Thymus (tissue), 14 donors: Measurements from ENCODE around the gene DCUN1D2. TPM values are rescaled to one million over a fixed set of nuclear protein-coding genes. Genes with fewer than 3 reads are reported as not detected.
A peak's percentile ranks its signal among the peaks of the same experiment; 100 is the strongest.

Experiments used
- DNase-seq, 9 donors: peaks; one replicate each; pipeline ENCODE4 v3.0.0-alpha.2; 2013; ENCODE audit warnings: low spot score in 9 of 9, low read depth in 6 of 9, missing footprints in 1 of 9
- H3K27ac ChIP-seq, 2 donors: one replicate each; pipeline ENCODE4 v1.5.1; 2013; ENCODE audit warnings: control low read depth in 1 of 2, low read depth in 1 of 2, low read length in 1 of 2, mild to moderate bottlenecking in 1 of 2, moderate library complexity in 1 of 2
- H3K27me3 ChIP-seq, 2 donors: one replicate each; pipeline ENCODE4 v1.5.1; 2013; ENCODE audit warnings: low read length in 1 of 2; ENCODE audit not compliant: control insufficient read depth in 2 of 2, insufficient read depth in 1 of 2
- H3K36me3 ChIP-seq, 2 donors: one replicate each; pipeline ENCODE4 v1.5.1; 2013; ENCODE audit warnings: low read length in 1 of 2, mild to moderate bottlenecking in 1 of 2, moderate library complexity in 1 of 2; ENCODE audit not compliant: control insufficient read depth in 2 of 2, insufficient read depth in 2 of 2
- H3K4me1 ChIP-seq, 2 donors: one replicate each; pipeline ENCODE4 v1.5.1; 2013; ENCODE audit warnings: low read length in 2 of 2; ENCODE audit not compliant: control insufficient read depth in 2 of 2, insufficient read depth in 2 of 2
- H3K4me3 ChIP-seq, 2 donors: one replicate each; pipeline ENCODE4 v1.5.1; 2013; ENCODE audit warnings: low read length in 2 of 2, control low read depth in 1 of 2, mild to moderate bottlenecking in 1 of 2
- H3K9me3 ChIP-seq, 2 donors: one replicate each; pipeline ENCODE4 v1.5.1; 2013; ENCODE audit warnings: low read length in 1 of 2, mild to moderate bottlenecking in 1 of 2; ENCODE audit not compliant: control insufficient read depth in 2 of 2, insufficient read depth in 1 of 2
- WGBS: extraction: QIAGEN DNeasy Blood & Tissue Kit; methylation state at CpG from one replicate; pipeline ENCODE4 v1.1.7; 2013; 5-methylcytosine and 5-hydroxymethylcytosine counted together
- long read RNA-seq, 10 donors: transcript quantifications; one replicate each; lab custom pipeline, GENCODE V29; 2026
- polyA plus RNA-seq: library from polyadenylated mRNA; stranded (reverse); fragments of 200-250 nt; gene quantifications from one replicate; pipeline ENCODE4 v1.2.3, GENCODE V29; 2013
- total RNA-seq: library from RNA; stranded (reverse); fragments of 120-200 nt; gene quantifications from one replicate; pipeline ENCODE4 v1.2.4, GENCODE V29; 2013
- donor health status: healthy.

The DCUN1D2 gene
- total RNA-seq (9.8 TPM), polyA plus RNA-seq (22.5 TPM)
- long read RNA-seq, donor 1, partial matches to known transcripts, result 0 of 2 reads
- long read RNA-seq, donor 1, other reads (novel, unspliced or antisense), result 0 of 2 reads
- long read RNA-seq, donor 2, result 0 reads
- long read RNA-seq, donor 3, partial matches to known transcripts, result 0 of 4 reads
- long read RNA-seq, donor 3, other reads (novel, unspliced or antisense), result 0 of 4 reads
- long read RNA-seq, donor 4, partial matches to known transcripts, result 0 of 2 reads
- long read RNA-seq, donor 4, other reads (novel, unspliced or antisense), result 0 of 2 reads
- long read RNA-seq, donor 5, partial matches to known transcripts, result 0 of 2 reads
- long read RNA-seq, donor 5, other reads (novel, unspliced or antisense), result 0 of 2 reads
- long read RNA-seq, donor 6, partial matches to known transcripts, result 0 of 2 reads
- long read RNA-seq, donor 6, other reads (novel, unspliced or antisense), result 0 of 2 reads
- long read RNA-seq, donor 7, partial matches to known transcripts, result 32 of 33 reads
- long read RNA-seq, donor 7, other reads (novel, unspliced or antisense), result 0 of 33 reads
- long read RNA-seq, donor 8, result 0 reads
- long read RNA-seq, donor 9, partial matches to known transcripts, result 19 of 21 reads
- long read RNA-seq, donor 9, other reads (novel, unspliced or antisense), result 0 of 21 reads
- long read RNA-seq, donor 10, partial matches to known transcripts, result 0 of 1 reads
- long read RNA-seq, donor 10, other reads (novel, unspliced or antisense), result 0 of 1 reads

DNA sequence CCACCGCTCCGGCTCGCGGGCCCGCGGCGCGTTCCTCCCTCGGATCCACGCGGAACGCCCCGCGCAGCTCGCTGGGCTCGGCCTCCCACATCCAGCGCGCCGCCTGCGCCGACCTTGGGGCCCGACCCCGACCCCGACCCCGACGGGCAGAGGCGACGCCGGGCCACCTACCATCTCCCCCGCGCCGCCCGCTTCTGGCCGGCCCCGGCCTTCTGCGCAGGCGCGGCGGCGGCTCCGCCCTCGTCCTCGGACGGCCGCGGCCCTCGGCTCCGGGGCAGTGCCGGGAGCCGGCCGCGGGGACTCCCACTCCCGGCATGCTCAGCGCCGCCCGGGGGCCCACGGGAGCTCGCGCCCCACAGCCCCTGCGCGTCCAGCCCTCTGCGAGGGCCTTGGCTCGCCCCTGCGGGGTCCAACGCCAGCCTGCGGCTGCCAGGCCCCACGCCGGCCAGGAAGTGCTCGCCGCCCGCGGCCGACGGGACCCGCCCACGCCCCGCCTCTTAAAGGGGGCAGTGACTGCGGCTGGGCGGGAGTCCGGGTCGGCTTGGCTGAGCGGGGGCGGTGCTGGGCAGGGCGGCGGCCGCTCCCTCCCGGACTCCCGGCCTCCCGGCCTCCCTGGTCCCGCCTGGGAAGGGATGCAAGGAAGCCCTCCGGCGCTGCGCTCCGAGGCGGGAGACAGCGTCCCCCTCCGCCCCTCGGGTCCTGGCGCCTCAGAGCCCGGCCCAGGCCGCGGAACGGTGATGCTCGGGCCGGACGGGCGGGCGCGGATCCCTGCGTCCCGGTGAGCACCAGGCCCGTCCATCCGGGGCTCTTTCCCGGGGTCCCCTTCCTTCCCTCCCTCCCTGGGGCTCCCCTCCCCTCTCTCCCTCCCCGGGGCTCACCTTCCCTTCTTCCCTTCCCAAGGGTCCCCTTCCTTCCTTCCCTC is at the start of gene DCUN1D2:
TSS of gene DCUN1D2 (minus strand) at position 216 of the 922 bp plus-strand sequence. CDS start at position 174, 42 bp downstream.
- Histone ChIP-seq H3K27me3 (peaks cover 0 to 8% of the 10 kb centered on the region in 2 donors), H3K9me3 (peaks cover 0 to 5% of the 10 kb centered on the region in 2 donors), H3K27ac (peak within 1 kb of the TSS in 1 of 2 donors; percentile 76), H3K4me3 (peak within 1 kb of the TSS; percentile 75 to 93), H3K36me3 (peaks cover 4 to 5% of the 10 kb centered on the region in 2 donors), H3K4me1 (peaks cover 18 to 26% of the 10 kb centered on the region in 2 donors)
- WGBS, result under 1% methylated on average over 110 of the region's 115 CpGs
- DNase-seq, result peak in 8 of 9 donors; percentile 25 to 75 (median 56)

DNA sequence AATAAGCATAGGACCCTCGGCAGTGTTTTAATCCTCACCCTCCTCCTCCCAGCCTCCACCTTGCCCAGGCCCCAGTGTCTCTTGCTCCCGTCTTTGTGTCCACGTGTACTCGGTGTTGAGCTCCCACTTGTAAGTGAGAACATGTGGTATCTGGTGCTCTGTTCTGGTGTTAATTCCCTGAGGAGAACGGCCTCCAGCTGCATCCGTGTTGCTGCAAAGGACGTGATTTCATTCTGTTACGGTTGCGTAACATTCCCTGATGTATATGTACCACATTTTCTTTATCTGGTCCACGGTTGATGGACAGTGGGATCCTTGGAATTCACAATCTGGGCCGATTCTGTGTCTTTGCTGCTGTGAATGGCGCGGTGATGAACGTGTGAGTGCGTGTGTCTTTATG is 49.3 kb upstream of the DCUN1D2 start:
- no peak for DNase-seq
- 97% methylated on average over 15 of the region's 15 CpGs for WGBS
- Histone ChIP-seq H3K36me3 (peaks cover 4 to 11% of the 10 kb centered on the region in 2 donors), H3K4me3 (no peak overlapping the region), H3K27ac (no peak overlapping the region), H3K9me3 (peaks cover 0 to 12% of the 10 kb centered on the region in 2 donors), H3K4me1 (no peaks in the 10 kb centered on the region), H3K27me3 (no peaks in the 10 kb centered on the region)

DNA sequence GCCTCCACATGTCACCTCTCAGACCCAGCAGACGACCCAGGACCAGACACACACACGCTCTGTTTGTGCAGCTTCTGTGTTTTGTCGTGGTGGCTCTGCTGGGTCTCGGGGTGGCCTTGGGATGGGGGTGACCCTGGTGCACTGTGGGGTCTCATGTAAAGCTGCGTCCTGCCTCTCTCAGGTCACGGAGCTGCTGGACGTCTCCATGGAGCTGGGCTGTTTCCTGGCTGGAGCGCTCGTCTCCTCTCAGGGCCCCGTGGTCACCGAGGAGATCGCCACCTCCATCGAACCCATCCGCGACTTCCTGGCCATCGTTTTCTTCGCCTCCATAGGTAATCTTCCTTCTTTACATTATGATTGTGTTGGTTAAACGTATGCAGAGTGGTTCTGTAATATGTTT is 48.7 kb upstream of the DCUN1D2 start:
- Histone ChIP-seq H3K4me3 (no peak overlapping the region), H3K4me1 (no peaks in the 10 kb centered on the region), H3K9me3 (peaks cover 0 to 12% of the 10 kb centered on the region in 2 donors), H3K27me3 (no peaks in the 10 kb centered on the region), H3K36me3 (peaks cover 4 to 11% of the 10 kb centered on the region in 2 donors), H3K27ac (no peak overlapping the region)
- no peak for DNase-seq
- 94% methylated on average over 18 of the region's 18 CpGs for WGBS

DNA sequence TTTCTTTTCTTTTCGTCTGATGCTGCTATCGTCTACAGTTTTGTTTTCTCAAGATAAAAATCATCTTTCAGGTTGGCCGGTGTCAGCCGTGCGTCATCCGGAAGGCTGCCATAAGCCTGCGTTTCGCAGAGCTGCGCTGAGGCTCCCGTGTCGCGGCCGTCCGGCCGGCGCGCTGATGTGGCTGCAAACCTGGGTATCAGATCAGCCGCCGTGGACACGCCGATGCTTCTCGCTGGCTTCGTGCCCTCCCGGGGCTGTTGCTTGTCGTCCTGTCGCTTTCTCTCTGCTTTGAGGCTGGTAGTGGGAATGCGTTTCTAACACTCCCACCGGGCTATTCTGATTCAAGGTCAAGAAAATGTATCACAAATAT is 48.2 kb upstream of the DCUN1D2 start:
- H3K27me3 ChIP-seq, result no peaks in the 10 kb centered on the region
- peaks cover 4 to 11% of the 10 kb centered on the region in 2 donors for H3K36me3 ChIP-seq
- no peak overlapping the region for H3K4me3 ChIP-seq
- no peak overlapping the region for H3K27ac ChIP-seq
- 95% methylated on average over 28 of the region's 28 CpGs for WGBS
- peaks cover 0 to 12% of the 10 kb centered on the region in 2 donors for H3K9me3 ChIP-seq
- H3K4me1 ChIP-seq, result no peaks in the 10 kb centered on the region
- no peak for DNase-seq

DNA sequence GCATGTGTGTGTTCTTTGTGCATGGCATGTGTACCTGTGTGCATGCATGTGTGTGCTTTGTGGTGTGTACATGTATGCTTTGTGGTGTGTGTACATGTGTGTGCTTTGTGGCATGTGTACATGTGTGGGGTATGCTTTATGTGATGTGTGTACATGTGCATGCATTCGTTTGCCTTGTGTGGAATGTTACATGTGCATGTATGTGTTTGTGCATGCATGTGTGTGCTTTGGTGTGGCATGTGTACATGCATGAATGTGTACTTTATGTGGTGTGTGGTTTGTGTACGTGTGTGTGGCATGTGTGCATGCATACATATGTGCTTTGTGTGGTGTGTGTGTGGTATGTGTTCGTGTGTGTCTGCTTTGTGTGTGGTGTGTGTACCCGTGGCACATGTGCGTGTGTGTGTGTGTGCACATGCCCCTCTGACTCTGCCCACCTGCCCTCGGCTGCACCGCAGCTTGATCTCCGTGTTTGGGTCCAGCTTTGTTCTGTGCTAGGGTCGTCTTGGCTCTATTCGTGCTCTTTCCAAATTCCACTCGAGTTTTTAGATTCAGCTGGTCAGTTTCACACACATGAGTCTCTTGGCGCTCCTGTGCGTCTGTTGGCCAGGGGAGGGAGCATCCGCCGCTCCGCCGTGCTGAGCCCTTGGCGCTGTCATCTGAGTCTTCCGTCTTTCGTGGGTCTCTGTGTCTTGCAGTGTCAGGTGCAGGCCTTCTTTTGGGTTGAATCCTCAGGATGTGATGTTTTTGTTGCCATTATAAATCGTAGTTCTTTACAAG is 47.6 kb upstream of the DCUN1D2 start:
- no peak for DNase-seq
- Histone ChIP-seq H3K4me1 (no peaks in the 10 kb centered on the region), H3K9me3 (peaks cover 0 to 12% of the 10 kb centered on the region in 2 donors), H3K36me3 (peaks cover 4 to 11% of the 10 kb centered on the region in 2 donors), H3K4me3 (no peak overlapping the region), H3K27ac (no peak overlapping the region), H3K27me3 (no peaks in the 10 kb centered on the region)
- WGBS, result 96% methylated on average over 21 of the region's 21 CpGs

DNA sequence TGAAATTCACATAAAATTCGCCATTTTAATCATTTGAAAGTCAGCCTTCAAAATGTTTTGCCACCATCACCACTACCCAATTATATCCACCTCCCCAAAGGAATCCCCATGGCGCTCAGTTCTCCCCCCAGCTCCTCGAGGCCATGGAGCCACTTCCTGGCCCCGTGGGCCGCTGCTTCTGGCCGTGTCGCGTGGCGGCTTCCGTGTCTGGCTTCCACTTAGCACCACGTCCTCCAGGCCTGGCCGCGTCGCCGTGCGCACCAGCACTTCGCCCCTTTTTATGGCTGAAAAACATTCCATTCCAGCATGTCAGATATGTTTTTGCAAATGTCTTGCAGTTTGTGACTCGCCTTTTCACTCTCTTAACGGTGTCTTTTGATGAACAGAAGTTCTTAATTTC is 46.7 kb upstream of the DCUN1D2 start:
- no peak for DNase-seq
- Histone ChIP-seq H3K9me3 (peaks cover 0 to 7% of the 10 kb centered on the region in 2 donors), H3K4me1 (no peaks in the 10 kb centered on the region), H3K27me3 (no peaks in the 10 kb centered on the region), H3K4me3 (no peak overlapping the region), H3K27ac (no peak overlapping the region), H3K36me3 (peaks cover 2 to 13% of the 10 kb centered on the region in 2 donors)
- WGBS, result 96% methylated on average over 19 of the region's 19 CpGs

DNA sequence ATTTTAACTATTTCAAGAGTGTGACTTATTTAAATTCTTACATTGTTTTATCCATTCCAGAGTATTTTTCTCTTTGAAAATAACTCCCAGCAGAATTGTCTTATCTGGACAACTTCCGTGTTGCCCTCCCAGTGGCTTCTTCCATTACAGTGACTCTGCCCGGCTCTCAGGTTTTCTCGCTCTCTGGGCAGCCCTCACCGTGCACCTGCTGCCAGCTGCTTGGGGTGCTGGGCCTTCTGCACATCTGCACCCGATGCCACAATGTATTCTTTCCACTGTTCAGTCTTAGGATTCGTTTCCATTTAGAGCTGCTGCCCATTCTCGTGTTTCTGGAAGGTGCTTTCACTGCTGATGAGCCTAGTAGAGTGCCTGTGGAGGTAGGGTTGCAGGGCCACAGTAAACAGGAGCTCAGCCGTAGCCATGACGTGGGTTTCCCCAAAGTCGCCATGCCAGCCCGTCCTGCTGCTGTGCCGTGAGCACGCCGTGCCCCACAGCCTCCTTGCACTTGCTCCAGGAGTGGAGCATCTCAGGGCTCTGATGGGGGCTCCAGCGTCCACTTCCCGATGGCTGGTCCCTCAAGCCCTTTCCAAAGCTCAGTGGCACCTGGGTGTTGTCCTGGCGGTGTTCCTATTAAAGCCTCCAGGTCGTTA is 46.1 kb upstream of the DCUN1D2 start:
- H3K36me3 ChIP-seq, result peaks cover 2 to 15% of the 10 kb centered on the region in 2 donors
- H3K27me3 ChIP-seq, result no peaks in the 10 kb centered on the region
- DNase-seq, result no peak
- H3K27ac ChIP-seq, result no peak overlapping the region
- WGBS, result 98% methylated on average over 18 of the region's 18 CpGs
- H3K4me1 ChIP-seq, result no peaks in the 10 kb centered on the region
- no peak overlapping the region for H3K4me3 ChIP-seq
- H3K9me3 ChIP-seq, result peaks cover 0 to 6% of the 10 kb centered on the region in 2 donors

DNA sequence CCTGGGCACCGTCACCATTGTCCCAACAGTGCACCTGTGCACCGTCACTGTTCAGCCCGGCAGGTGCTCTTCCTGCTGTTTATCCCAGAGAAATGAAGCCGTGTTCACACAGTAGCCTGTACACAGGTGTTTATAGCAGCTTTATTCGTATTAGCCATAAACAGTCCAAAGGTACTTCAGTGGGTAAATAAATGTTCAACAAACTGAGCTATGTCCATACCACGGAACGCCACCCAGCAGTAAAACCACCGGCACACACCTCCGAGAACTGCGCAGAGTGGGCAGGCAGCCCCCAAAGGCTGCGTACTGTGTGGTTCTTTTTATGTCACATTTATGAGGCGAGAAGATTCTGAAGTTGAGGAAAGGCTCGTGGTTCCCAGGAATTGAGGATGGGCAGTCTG is 44.9 kb upstream of the DCUN1D2 start:
- 98% methylated on average over 13 of the region's 13 CpGs for WGBS
- Histone ChIP-seq H3K36me3 (peaks cover 6 to 14% of the 10 kb centered on the region in 2 donors), H3K27ac (no peak overlapping the region), H3K4me3 (no peak overlapping the region), H3K9me3 (no peaks in the 10 kb centered on the region), H3K27me3 (no peaks in the 10 kb centered on the region), H3K4me1 (no peaks in the 10 kb centered on the region)
- no peak for DNase-seq
